Hepatocyte (in vitro differentiated cells): Measurements from ENCODE around the gene EVA1A. TPM values are rescaled to one million over a fixed set of nuclear protein-coding genes. Genes with fewer than 3 reads are reported as not detected.

ENCODE experiments used
- DNase-seq: peaks from one replicate; pipeline ENCODE4 v3.0.0-alpha.2; 2016; ENCODE audit warnings: low spot score
- H2AFZ ChIP-seq: fragments of 200-600 bp; sonication (generic); 2 replicates; pipeline ENCODE4 v1.6.0; 2016; ENCODE audit warnings: antibody characterized with exemption, mild to moderate bottlenecking
- H3K27ac ChIP-seq: fragments of 200-600 bp; sonication (generic); 2 replicates; pipeline ENCODE4 v1.5.1; 2016; ENCODE audit warnings: mild to moderate bottlenecking
- H3K27me3 ChIP-seq: fragments of 200-600 bp; sonication (generic); 2 replicates; pipeline ENCODE4 v1.6.1; 2016
- H3K36me3 ChIP-seq: fragments of 200-600 bp; sonication (generic); replicated peaks from 2 replicates; pipeline ENCODE4 v1.5.1; 2016; ENCODE audit warnings: low read depth; ENCODE audit not compliant: insufficient read depth
- H3K4me1 ChIP-seq: fragments of 200-600 bp; sonication (generic); 2 replicates; pipeline ENCODE4 v1.5.1; 2016; ENCODE audit warnings: mild to moderate bottlenecking, moderate library complexity; ENCODE audit not compliant: insufficient read depth
- H3K4me2 ChIP-seq: fragments of 200-600 bp; sonication (generic); 2 replicates; pipeline ENCODE4 v1.6.0; 2016
- H3K4me3 ChIP-seq: fragments of 200-600 bp; sonication (generic); 2 replicates; pipeline ENCODE4 v1.5.1; 2016; ENCODE audit warnings: mild to moderate bottlenecking
- H3K79me2 ChIP-seq: fragments of 200-600 bp; sonication (generic); 2 replicates; pipeline ENCODE4 v1.6.0; 2017; ENCODE audit warnings: mild to moderate bottlenecking
- H3K9me2 ChIP-seq: fragments of 200-600 bp; sonication (generic); replicated peaks from 2 replicates; pipeline ENCODE4 v1.6.0; 2017; ENCODE audit warnings: mild to moderate bottlenecking; ENCODE audit not compliant: insufficient read depth
- H3K9me3 ChIP-seq: fragments of 200-600 bp; sonication (generic); 2 replicates; pipeline ENCODE4 v1.5.1; 2016; ENCODE audit warnings: low read depth, mild to moderate bottlenecking
- H4K20me1 ChIP-seq: fragments of 200-600 bp; sonication (generic); 2 replicates; pipeline ENCODE4 v1.6.0; 2016; ENCODE audit warnings: mild to moderate bottlenecking; ENCODE audit not compliant: insufficient read depth, poor library complexity, severe bottlenecking
- CTCF ChIP-seq: fragments of 200-600 bp; sonication (generic); IDR thresholded peaks from 2 replicates; pipeline ENCODE4 v1.5.1; 2016; ENCODE audit warnings: antibody characterized with exemption, mild to moderate bottlenecking; ENCODE audit not compliant: poor library complexity
- EZH2 ChIP-seq: fragments of 200-600 bp; sonication (generic); IDR thresholded peaks from 2 replicates; pipeline ENCODE4 v1.6.1; 2016; ENCODE audit warnings: antibody characterized with exemption, mild to moderate bottlenecking, borderline replicate concordance
- EZH2phosphoT487 ChIP-seq: fragments of 200-600 bp; sonication (generic); IDR thresholded peaks from one replicate; pipeline ENCODE4 v1.6.1; 2018; ENCODE audit warnings: antibody characterized with exemption, mild to moderate bottlenecking, low read depth, moderate library complexity; ENCODE audit not compliant: unreplicated experiment, severe bottlenecking
- WGBS: methylation state at CpG from one replicate; pipeline ENCODE4 v1.1.6; 2016; ENCODE audit warnings: low lambda C conversion rate; ENCODE audit errors: missing lambda C conversion rate; 5-methylcytosine and 5-hydroxymethylcytosine counted together
- polyA plus RNA-seq: library from polyadenylated mRNA; unstranded; fragments of >200 nt; fragmentation: Nextera tagmentation; extraction: Ambion mirVana; gene quantifications from 2 replicates; pipeline ENCODE4 v1.2.1, GENCODE V29; 2016
- total RNA-seq: library from RNA; depleted of rRNA; stranded (reverse); fragments of >200 nt; gene quantifications from 2 replicates; pipeline ENCODE4 v1.2.3, GENCODE V29; 2014

Gene EVA1A
- total and polyA plus RNA-seq, 2 experiments from 2014 or later, result 15.3 to 30.8 TPM

GRCh38 chr2:75562513-75562864 lies 1.8 kb upstream of the EVA1A start:
- TF ChIP-seq EZH2 (no peak), CTCF (no peak), EZH2phosphoT487 (no peak)
- no peaks in the 10 kb centered on the region for H3K9me3 ChIP-seq
- peak overlapping the region; percentile 86 for H3K27ac ChIP-seq
- H3K9me2 ChIP-seq, result no peaks in the 10 kb centered on the region
- WGBS, result 54% methylated on average over 5 of the region's 5 CpGs
- H3K27me3 ChIP-seq, result no peaks in the 10 kb centered on the region
- peaks cover 25% of the 10 kb centered on the region for H3K4me1 ChIP-seq
- H2AFZ ChIP-seq, result no peak overlapping the region
- no peak overlapping the region for H3K4me3 ChIP-seq
- H3K79me2 ChIP-seq, result peaks cover 11% of the 10 kb centered on the region
- H3K4me2 ChIP-seq, result no peak overlapping the region
- no peaks in the 10 kb centered on the region for H4K20me1 ChIP-seq
- H3K36me3 ChIP-seq, result no peaks in the 10 kb centered on the region
- no peak for DNase-seq

- Histone ChIP-seq H3K9me3 (no peaks in the 10 kb centered on the region), H3K27me3 (no peaks in the 10 kb centered on the region)
These were observed 1.1 kb upstream of the EVA1A start for GRCh38 chr2:75561566-75562512.

GRCh38 chr2:75560022-75560767 lies 544 bp downstream of the EVA1A start:
- Histone ChIP-seq H3K9me2 (no peaks in the 10 kb centered on the region), H3K9me3 (no peaks in the 10 kb centered on the region), H3K4me1 (peaks cover 16% of the 10 kb centered on the region), H3K79me2 (peaks cover 17% of the 10 kb centered on the region), H3K27me3 (no peaks in the 10 kb centered on the region), H3K4me2 (peak overlapping the region; percentile 92), H3K27ac (peak overlapping the region; percentile 86), H4K20me1 (no peaks in the 10 kb centered on the region), H2AFZ (peak overlapping the region; percentile 63), H3K4me3 (peak overlapping the region; percentile 86), H3K36me3 (no peaks in the 10 kb centered on the region)
- DNase-seq, result peak; percentile 45
- TF ChIP-seq CTCF (peak; percentile 53), EZH2phosphoT487 (no peak), EZH2 (no peak)
- 2% methylated on average over 43 of the region's 43 CpGs for whole genome bisulfite sequencing

More at GRCh38 chr2:75561566-75562512, 1.1 kb upstream of the EVA1A start:
- peaks cover 13% of the 10 kb centered on the region for H3K79me2 ChIP-seq
- no peak overlapping the region for H3K4me3 ChIP-seq
- H3K36me3 ChIP-seq, result no peaks in the 10 kb centered on the region
- TF ChIP-seq EZH2phosphoT487 (no peak), EZH2 (no peak)
- H3K4me2 ChIP-seq, result peak overlapping the region; percentile 92
- no peaks in the 10 kb centered on the region for H3K9me2 ChIP-seq
- no peaks in the 10 kb centered on the region for H4K20me1 ChIP-seq
- DNase-seq, result peak; percentile 20
- peak overlapping the region; percentile 86 for H3K27ac ChIP-seq
- H3K4me1 ChIP-seq, result peaks cover 25% of the 10 kb centered on the region
- WGBS, result 63% methylated on average over 11 of the region's 11 CpGs
- H2AFZ ChIP-seq, result peak overlapping the region; percentile 63

- Histone ChIP-seq H3K9me2 (no peaks in the 10 kb centered on the region), H3K27ac (peak overlapping the region; percentile 86), H3K4me2 (peak overlapping the region; percentile 92), H4K20me1 (no peaks in the 10 kb centered on the region), H3K27me3 (no peaks in the 10 kb centered on the region), H3K79me2 (peaks cover 17% of the 10 kb centered on the region), H3K36me3 (no peaks in the 10 kb centered on the region), H3K9me3 (no peaks in the 10 kb centered on the region), H3K4me3 (peak overlapping the region; percentile 86), H3K4me1 (peaks cover 16% of the 10 kb centered on the region), H2AFZ (peak overlapping the region; percentile 63)
- no peak for DNase-seq
- WGBS, result 13% methylated on average over 7 of the region's 8 CpGs
- TF ChIP-seq EZH2phosphoT487, result no peak
- no peak for TF ChIP-seq EZH2
- TF ChIP-seq CTCF, result no peak
These were observed 1.1 kb downstream of the EVA1A start for GRCh38 chr2:75559680-75560021.
